Activated T-cell treated with anti-CD3 and anti-CD28 coated beads, Interleukin-2, amount 50 U/mL, for 1 hour (primary cell): ENCODE results near the gene RPL12.

Experiments
- DNase-seq: peaks from one replicate; pipeline ENCODE4 v3.0.0-alpha.2; 2020

RPL12 gene

DNA sequence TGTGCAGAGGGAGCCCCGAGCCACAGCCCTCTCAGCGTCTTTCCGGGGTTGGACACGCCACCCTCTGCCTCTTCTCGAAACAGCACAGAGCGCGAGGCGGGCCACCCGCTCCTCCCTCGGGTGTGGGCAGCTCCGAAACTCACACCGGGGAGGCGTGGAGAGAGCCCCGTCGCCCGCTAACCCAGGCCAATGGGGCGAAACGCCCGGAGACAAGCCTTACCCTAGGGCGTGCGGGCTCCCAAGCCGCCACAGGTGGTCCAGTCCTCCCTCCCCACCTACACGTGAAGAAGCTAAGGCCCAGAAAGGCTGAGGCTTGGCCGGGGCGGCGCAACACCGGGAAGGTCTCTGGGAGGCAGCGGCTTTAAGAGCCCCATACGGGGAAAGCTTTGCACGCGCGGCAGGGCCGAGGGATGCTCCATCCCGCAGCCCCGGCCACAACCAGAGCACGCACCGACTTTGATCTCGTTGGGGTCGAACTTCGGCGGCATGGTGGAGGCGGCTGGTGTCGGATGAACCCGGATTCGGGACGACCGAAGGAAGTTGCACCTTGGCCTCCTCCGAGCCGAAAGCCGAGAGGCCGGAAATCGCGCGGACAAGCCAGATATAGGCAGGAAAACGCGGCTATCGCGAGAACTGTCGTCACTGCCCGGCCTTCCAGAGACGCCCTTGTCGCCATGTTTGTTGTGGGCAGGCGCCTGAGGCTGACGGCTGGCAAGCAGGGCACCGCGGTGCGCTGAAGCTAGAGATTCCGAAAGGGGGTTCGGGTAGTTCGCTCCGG lies at the start of gene RPL12, which contains the start of gene LRSAM1:
Gene RPL12, minus strand, starts transcription at position 577 of the 778 bp plus-strand sequence. Its CDS starts 89 bp downstream, at position 488.
Gene LRSAM1, plus strand, starts transcription at position 681 of the 778 bp plus-strand sequence. CDS start 3,018 bp downstream, outside the sequence.
- peak; percentile 100 for DNase-seq

DNA sequence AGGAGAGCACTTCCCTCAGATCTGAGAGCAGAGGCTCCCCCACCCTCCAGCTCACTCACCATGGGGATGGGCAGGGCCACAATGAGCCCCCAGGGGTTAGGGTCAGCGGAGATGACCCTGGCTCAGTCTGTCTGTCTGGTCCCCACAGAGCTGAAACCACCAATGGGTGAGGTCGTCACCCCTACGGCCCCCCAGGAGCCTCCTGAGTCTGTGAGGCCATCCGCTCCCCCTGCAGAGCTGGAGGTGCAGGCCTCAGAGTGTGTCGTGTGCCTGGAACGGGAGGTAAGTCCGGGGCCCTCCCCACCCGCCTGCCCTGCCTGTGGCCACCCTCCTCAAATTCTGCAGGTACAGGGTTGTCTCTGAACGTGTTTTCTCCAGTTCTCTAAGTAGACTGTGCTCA lies 49.7 kb upstream of the RPL12 start:
- no peak for DNase-seq

DNA sequence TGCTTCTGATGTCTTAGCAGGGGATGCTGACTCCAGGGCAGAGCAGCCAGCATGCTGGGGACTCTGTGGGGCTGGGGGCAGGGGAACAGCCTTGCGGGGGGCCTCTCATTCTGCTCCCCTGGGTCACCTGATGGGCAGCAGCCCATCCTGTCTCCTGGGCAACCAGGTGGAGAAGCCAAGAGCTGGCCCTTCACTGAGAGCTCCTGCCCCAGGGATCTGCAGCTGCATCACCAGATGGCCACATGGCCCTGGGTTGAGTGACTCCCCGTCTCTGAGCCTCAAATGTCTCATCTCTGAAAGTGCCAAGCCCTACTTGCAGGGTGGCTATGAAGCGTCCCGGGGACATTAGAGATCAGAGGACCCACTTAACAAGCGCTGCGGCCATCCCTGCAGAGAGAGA lies 49.2 kb upstream of the RPL12 start:
- DNase-seq = no peak

DNA sequence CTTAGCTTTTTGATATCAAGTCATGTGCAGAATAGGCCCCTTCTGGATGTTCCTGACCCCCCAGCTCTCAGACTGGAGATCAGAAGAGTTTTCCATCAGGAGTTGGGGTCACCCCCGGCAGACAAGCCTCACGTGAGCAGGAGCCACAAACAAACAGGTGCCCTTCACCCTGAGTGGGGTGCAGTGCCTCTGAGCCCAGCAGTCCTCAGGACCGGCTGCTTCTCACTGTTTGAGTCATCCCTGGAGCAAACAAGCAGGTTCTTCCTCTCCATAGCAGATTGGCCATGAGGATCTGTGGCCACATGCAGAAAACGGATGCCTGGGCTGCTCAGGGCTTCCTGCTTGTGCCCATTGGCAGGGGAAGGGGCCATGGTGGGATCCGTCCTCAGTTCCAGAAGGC lies 47.1 kb upstream of the RPL12 start:
- no peak for DNase-seq

DNA sequence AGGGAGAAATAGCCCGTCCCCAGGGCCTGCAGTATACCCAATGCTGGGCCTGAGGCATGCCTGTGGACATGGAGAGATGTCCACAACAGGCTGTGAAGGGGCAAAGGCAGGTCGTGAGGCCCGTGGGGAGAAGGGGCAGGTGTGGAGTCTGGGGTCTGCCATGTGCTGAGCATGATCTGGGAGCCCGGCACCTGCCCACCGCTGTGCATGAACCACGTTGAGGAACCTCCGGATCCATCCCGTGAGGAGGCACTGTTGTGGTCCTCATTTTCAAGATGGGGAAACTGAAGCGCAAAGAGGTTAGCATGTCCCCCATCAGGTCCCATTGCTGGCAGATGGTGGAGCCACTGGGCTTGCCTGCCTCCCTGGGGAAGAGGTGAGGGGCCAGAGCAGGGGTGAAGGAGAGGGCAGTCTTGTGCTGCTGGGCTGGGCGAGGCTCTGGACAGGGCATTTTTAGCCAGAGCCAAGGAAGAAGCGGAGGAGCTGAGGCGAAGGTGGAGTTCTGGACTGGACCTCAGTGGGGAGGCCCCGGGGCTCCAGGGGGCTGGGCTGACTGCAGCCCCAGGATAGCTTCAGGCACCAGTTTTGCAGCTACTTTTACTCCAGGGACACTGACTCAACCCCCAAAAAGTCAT lies 46.6 kb upstream of the RPL12 start:
- DNase-seq = no peak

DNA sequence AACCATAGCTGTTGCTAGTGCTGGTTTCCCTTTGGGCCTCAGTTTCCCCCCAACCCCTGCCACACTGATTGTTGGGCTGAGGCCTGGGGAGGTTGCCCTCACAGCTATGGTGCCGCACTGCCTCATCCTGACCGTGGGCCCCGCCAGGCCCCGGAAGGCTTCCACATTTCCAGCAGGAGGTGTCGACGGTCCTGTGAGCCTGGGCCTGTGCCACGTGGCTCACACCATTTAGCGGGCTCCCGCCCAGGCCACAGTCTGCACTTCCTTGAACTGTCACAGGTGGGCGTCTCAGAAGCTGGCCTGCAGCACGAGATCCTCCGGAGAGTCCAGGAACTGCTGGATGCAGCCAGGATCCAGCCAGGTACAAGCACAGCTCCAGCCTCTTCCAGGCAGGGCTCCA lies 45.8 kb upstream of the RPL12 start:
- no peak for DNase-seq

DNA sequence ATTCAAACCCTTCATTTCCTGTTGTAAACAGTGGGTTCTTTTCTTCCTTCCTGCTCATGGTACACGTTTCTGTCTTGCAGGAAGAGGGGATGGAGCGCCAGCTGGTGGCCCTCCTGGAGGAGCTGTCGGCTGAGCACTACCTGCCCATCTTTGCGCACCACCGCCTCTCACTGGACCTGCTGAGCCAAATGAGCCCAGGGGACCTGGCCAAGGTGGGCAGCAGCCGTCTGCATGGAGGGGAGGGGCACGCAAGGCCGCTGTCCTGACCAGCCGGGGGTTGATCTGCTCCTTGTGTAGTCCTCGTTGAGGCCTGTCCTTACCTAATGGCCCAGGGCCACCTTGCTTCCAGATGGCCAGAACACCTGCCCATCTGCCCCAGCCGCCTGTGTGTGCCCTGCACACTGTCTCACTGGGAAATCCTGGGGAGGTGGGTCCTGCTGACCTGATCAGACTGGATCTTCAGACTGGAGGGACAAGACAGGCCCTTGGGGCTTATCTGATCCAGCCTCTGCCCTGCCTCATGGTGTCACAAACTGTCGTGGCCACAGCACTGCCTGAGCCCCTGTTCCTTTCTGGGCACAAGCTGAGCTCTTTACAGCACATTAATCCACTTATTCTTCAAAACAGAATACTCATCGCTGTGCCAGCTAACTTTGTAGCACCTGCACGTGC lies 44.8 kb upstream of the RPL12 start:
- DNase-seq = no peak

DNA sequence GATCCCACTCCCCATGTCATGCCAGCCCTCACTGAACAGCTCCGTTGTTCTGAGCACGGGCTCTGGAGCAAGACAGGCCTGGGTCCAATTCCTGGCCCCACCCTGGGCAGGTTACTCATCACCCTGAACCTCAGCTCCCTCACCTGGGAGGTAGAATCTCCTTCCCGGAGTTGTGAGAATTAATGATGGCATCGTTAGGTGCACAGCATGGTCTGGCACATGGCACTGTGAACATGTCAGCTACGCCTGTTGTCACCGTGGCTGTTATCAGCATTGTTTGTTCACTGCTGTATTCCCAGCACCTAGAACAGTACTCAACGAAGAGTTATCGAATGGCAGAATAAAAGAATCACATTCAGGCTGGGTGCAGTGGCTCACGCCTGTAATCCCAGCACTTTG lies 43.1 kb upstream of the RPL12 start:
- no peak for DNase-seq

DNA sequence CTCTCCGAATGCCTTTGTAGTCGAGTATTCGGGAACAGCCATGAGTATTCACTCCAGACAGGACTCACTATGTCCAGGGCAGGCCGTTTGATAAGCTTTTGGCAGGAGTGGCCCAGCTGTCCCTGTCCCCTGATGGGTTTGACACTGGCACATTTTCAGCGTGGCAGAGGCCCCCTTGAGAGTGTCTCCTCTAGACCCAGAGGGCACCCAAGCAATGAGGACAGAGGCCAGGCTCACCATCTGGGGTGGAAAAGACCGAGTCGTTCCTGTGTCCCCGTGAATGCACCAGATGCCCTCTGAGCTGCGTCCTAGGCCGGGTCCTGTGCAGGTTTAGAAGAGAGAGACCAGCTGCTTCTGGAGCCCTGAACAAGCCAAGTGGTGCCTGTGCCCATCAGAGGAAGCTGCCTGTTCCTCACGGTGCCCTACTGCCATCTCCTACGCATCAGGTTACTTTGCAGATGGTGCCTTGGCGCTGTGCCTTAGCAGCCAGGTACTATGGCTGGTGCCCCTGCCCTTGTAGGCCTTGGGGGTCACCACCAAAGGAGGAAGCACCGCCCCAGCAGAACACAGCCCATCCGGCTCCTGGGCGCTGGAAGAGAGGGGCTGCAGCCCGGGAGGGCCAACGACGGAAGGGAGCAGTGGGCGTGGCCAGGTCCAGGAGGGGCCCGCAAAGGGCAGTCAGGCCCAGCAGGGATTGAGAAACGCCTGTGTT lies 42.5 kb upstream of the RPL12 start:
- DNase-seq = no peak

DNA sequence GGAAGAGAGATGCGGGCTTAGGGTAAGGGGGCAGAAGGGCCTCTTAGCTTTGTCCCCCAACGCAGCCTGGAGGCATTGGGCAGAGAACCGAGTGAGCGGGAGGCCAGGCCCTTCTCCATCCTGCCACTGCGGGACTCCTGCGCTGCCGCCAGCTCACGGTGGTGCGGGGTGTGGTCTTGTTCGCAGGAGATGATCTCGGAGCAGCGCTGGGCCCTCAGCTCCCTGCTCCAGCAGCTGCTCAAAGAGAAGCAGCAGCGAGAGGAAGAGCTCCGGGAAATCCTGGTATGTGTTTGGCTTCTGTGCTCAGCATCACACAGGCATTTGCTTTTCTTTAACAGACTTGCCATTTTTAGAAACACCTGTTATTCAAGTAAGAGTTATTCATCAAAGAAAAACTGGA lies 41.4 kb upstream of the RPL12 start:
- no peak for DNase-seq

DNA sequence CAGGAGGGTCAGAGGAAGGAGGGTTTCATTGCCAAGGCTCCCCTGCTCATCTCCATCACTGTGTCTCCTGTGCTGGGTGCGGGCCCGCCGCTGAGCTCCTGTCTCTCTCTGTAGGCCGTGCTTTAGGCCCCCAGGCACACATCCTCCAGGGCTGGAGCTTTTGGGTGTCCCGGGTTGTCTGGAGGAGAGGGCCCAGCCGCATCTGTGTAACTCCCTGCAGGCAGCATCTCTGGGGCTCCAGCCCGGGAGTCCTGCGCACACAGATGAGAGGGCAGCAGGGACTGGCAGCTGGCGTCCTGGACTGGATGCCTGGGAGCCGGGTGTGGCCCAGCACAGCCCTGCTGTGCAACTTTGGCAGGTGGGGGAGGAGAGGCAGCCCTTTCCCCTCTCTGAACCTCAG lies 40.3 kb upstream of the RPL12 start:
- no peak for DNase-seq

DNA sequence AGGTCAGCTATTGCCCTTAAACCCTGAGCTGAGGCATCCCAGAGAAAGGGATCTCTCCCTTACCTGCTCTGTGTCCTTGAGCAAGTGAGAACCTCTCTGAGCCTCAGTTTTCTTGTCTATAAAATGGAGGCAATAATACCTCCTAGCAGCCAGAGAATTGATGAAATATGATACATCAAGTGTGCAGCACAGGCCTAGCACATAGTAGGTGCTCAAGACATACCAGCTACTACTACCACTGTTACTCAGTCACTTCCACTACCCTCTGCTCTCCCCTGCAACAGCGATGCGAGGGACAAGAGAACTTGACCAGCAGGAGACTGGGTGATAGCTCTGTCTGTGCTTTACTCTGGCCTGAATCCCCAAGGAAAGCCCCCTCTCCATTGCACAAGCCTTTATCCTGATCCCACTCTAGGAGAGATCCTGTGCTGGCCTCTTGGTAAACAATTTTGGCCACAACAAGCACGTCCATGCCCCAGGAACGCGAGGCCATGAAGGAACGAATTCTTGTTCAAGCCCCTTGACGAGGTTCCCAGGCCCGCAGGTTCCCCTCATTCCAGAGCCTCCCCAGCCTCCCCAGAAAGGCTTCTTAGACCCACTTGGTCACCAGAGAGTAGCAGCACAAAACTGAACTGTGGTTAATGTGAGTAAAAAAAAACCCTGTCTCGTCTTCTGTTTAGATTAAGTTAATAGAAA lies 39.5 kb upstream of the RPL12 start:
- no peak for DNase-seq

DNA sequence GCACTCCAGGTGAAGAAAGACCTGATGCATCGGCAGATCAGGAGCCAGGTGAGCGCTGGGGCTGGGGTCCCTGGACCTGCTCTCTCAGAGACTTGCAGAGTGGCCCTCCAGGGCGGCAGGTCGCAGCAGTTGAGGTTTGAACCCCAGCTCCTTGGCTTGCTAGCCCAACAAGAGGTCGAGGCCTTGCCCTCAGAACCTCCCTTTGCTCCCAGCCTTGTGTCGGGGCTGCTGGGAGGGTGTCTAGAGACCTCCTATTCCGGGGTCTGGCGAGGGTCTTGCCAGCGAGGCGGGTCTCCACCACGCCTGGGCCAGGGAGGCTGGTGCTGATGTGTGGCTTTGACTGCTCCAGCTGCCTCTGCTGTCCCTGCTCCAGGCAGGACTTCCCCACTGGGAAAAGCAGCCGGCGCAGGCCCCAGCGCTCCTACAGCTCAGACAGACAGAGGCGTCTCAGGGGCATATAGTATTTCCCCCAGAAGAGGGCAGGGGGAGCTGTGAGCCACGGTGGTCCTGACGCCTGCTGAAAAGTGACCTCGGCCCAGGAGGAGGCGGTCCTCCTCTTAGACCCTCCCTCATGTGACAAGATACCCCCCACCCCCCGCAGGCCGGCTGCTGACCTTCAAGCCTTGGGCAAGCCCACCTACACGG lies 38.4 kb upstream of the RPL12 start:
- DNase-seq = no peak

DNA sequence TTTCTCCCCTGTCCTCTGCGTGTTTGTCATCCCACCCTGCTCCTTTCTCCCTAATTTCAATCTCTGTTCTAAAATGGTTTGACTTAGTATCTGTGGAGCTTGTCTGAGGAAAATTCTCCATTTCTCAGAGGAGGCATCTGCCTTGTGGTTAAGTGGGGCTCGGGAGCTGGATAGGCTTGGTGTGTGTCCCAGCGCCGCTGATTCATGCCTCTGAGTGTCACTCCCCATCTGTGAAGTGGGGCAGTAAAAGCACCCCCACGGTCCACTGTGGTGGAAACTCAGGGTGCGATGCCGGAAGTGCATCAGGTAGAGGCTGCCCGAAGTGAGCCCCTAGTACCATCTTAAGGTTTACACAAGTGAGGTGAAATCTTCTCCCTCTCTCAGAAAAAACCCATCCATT lies 37.7 kb upstream of the RPL12 start:
- DNase-seq = no peak

DNA sequence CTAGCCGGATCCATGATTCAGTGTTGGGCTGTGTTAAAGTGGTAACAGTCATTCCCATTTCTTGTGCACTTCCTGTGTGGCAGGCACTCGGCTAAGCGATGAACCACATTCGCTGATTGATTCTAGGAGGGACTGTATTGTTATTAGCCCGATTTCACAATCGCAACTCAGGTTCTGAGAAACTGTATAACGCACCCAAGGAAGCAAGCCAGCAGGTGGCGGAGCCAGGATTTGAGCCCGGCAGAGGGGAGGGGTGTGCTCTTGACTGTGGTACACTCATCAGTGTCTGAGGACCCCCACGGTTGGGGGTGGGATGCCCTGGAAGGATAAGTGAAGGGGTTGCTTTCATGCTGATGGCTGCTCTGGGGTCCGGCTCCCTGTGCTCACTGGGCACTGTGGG lies 34.8 kb upstream of the RPL12 start:
- DNase-seq = no peak

DNA sequence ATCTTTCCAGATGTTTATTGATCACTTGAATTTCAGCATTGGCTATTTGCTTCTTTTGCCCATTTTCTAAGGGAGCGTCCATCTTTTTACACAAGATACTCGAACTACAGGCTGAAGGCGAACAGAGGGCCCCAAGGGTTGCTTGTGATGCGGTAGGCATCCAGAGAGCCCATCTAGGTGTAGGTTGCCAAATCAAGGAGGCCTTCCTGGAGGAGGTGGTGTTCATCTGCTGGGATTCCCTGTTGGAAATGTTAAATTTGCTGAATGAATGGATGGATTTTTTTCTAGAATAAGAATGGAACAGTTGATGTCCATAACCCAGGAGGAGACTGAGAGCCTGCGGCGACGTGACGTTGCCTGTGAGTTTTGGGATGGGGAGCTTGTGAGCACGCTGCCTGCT lies 31.5 kb upstream of the RPL12 start:
- DNase-seq = no peak

DNA sequence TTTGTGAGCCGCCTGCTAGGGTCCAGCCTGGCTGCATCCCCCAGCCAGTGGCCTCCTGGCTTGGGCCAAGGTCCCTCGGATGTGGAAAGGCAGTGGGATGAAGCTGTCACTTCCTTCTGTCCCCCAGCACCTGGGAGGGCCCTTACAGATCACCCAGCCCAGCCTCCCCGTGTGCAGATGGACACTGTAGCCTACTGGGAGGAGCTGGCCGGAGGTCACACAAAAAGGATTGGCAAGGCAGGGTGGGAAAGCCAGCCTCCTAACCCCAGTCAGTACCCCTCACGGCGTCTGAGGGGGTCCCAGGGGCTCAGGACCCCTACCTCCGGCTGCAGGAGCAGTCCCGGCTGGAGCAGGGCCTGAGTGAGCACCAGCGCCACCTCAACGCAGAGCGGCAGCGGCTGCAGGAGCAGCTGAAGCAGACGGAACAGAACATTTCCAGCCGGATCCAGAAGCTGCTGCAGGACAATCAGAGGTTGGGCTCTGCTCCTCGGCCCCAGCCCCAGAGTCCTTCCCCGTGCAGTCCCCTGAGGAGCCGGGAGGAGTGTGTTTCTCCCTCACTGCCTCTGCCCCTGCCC lies 28.4 kb upstream of the RPL12 start:
- no peak for DNase-seq

DNA sequence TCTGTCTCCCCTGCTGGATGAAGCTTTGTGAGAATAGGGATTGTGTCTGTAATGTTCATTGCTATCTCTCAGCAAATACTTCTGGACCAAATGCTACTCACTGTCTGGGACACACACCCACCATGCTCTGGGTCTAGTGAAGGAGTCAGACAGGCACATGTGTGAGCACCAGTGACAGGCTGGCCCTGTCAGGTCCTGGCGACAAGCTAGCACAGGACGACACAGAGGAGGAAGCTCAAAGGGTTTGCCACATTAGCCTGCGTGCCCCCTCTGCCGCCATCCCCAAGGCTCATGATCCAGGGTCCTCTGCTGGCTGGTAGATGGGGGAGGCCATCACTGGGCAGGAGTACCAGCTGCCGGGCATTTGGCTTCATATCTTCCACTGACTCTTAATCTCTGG lies 23.4 kb upstream of the RPL12 start:
- no peak for DNase-seq

DNA sequence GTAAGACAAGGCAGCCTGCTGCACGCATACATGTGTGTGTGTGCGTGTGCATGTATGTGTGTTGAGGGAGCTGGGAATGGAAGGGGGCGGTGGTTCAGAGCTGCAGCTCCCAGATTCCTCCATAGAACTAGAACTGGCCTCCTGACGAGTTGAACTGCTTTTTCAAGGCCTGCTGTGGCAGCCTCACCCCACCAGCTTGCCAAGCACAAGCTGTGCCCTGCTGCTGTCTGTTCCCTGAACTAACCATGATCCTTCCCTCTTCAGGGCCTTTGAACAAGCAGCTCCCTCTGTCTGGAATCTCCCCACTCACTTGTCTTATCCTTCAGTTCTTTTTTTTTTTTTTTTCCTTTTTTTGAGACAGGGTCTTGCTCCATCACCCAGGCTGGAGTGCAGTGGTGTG lies 22.7 kb upstream of the RPL12 start:
- no peak for DNase-seq

DNA sequence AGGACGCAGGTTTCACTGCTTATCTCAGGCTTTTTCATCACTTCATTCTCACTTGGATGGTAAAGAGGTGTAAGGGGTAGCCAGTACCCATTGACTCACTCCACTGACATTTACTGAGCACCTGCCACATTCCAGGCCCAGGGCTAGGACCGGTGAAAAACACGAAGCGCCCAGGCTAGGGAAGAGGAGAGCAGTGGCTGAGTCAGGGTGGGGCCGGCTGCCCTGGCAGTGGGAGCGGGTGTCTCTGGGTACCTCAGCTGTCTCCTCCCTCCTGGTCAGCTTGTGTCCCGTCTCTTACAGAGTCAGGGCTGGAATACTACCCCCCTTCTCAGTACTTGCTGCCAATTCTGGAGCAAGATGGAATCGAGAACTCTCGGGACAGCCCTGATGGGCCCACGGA lies 22.3 kb upstream of the RPL12 start:
- no peak for DNase-seq

DNA sequence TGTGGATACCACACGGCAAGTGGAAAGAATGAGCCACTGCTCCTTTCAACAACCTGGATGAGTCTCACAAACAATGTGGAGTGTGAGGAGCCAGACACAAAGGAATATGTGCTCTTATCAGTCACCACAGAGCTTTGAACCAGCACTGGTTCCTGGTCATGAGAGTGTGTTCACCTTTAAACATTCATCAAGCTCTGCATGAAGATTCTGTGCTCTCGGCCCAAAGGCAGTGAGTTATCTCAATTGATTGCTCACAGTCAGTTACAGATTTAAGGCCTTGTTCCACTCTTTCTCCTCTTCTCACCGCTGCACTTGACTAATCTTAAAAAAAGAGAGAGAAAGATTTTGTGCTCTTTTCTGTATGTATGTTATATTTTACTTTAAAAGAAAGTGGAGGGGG lies 19.5 kb upstream of the RPL12 start:
- DNase-seq = no peak

DNA sequence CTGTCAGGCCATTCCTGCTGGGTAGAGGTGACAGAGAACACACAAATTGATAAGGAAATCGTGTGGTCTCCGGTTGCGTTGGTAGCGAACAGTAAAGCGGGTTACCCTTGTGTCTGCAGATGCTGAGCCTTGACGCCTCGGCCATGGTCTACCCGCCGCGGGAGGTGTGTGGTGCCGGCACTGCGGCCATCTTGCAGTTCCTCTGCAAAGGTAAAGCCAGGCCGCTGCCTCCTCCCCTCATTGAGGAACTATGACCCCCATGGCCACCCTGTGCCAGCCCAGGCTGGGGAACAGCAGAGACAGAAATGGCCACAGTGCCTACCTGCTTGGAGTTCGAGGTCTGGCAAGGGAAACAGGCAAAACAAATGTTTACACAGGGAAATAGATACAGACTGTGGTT lies 16.4 kb upstream of the RPL12 start:
- no peak for DNase-seq
